GM13976 (cell line): ENCODE measurements around the gene OTUB2.

Experiments used
- DNase-seq: peaks from one replicate; pipeline ENCODE4 v3.0.0; 2012; ENCODE audit warnings: low spot score
- in situ Hi-C: fragments of 300-500 bp; cut with MboI; formaldehyde crosslinking; loops from one replicate; pipeline ENCODE4 v1.12.0; 2022; ENCODE audit warnings: low sequenced_read_pairs, mixed read lengths, inconsistent platforms; ENCODE audit not compliant: unreplicated experiment
- TF ChIP-seq, protein P1 (sequence below): IDR thresholded peaks from 2 replicates; pipeline ENCODE4 v1.5.1; 2012; ENCODE audit warnings: borderline replicate concordance, mild to moderate bottlenecking; ENCODE audit not compliant: insufficient read depth; ENCODE audit errors: extremely low read depth, missing control alignments, control extremely low read depth

OTUB2 gene

DNA sequence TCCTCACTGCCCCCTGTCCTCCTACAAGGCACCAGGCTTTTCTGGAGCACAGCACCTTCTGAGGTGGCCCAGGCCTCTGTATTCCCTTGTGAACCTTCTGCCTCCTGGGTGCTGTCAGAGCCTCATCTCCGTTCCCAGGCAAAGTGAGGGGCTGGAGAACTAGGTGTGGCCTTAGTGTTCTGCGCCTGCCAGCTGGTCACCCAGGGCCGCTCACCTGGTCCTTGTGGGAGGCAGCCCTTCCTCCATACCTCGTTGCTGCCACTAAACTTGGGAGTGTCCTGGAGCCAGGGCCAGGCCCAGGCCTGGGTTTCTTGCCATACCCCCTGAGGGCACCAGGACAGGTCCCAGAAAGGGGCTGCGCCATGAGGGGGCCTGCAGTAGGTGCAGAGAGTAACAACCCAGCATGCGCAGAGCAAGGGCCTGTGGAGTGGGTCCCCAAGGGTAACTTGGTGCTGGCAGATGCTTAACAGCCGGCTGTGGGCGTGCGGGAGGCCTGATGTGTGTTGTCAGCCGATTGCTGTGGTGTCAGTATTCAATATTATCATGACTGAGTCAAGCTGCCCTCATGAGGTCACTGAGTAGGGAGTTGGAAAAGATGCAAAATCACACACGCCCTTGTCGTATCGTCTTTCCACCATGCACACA, 17.1 kb downstream of the OTUB2 start:
- in situ Hi-C loops: no loop called here

DNA sequence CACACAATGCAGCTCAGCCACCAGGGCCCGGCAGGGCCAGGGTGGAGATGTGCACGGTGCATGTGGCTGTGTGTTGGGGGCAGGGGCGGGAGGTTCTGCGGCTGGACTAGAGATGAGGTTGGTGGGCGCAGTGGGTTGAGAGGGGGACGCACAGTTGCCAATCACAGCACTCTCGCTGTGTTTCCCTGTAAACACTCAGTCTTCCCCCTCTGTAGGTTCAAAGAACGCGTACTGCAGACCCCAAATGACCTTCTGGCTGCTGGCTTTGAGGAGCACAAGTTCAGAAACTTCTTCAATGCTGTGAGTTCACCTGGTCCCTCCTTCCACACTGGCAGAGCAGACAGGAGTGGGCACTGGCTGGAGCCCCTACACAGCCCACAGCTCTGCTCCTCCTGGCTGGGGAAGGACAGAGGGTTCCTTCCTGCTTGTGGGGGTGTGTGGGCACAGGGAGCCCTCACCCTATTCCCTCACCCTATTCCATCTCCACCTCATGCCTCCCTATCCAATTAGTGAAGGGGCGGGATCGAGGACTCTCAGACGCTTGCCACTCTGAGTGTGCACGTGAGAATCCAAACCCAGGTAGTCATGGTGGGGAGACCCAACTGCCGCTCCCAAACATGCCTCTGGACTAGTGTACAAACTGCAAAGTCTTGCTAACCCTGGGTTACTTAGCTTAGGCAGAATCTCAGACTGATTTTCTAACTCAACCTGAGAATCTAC, 17.8 kb downstream of the OTUB2 start:
- in situ Hi-C loops: no loop called here
- TF ChIP-seq, protein P1, sequence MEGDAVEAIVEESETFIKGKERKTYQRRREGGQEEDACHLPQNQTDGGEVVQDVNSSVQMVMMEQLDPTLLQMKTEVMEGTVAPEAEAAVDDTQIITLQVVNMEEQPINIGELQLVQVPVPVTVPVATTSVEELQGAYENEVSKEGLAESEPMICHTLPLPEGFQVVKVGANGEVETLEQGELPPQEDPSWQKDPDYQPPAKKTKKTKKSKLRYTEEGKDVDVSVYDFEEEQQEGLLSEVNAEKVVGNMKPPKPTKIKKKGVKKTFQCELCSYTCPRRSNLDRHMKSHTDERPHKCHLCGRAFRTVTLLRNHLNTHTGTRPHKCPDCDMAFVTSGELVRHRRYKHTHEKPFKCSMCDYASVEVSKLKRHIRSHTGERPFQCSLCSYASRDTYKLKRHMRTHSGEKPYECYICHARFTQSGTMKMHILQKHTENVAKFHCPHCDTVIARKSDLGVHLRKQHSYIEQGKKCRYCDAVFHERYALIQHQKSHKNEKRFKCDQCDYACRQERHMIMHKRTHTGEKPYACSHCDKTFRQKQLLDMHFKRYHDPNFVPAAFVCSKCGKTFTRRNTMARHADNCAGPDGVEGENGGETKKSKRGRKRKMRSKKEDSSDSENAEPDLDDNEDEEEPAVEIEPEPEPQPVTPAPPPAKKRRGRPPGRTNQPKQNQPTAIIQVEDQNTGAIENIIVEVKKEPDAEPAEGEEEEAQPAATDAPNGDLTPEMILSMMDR: no peak
- DNase-seq: no peak

More for the DNA sequence above, 17.1 kb downstream of the OTUB2 start:
- TF ChIP-seq, protein P1: no peak
- no peak for DNase-seq

- in situ Hi-C loops: no loop called here
These were observed 18.4 kb downstream of the OTUB2 start for GRCh38 chr14:94044476-94045091.

GRCh38 chr14:94045101-94045500, 19.0 kb downstream of the OTUB2 start:
- TF ChIP-seq, protein P1: no peak
- in situ Hi-C loops: no loop called here
- no peak for DNase-seq

More at GRCh38 chr14:94044476-94045091, 18.4 kb downstream of the OTUB2 start:
- no peak for DNase-seq
- TF ChIP-seq, protein P1: no peak

DNA sequence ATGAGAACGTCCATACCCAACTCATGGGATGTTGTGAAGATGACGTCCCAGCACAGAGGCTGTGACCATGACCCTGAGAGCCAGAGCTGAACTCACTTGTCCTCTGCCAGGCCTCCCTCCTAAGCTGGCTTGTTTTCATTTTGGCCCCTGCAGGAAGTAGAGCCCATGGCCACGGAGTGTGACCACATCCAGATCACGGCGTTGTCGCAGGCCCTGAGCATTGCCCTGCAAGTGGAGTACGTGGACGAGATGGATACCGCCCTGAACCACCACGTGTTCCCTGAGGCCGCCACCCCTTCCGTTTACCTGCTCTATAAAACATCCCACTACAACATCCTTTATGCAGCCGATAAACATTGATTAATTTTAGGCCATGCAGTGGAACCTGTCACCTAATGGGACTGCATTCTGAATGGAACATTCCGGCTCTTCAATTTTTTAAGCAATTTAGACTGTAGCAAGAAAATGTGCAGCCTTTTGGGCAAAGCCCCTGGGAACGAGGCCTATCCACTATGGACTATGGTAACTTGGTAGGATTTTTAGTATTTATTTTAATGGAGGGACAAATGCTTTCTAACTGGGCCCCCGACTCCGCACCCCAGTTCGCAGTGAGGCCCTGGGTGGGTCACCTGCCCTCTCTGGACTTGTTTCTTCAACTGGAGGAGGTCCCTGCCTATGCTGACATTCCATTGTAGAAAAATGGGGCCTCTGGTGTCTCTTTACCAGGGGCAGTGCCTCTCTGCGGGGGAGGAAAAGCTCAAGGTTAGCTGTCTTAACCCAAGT, 19.6 kb downstream of the OTUB2 start:
- TF ChIP-seq, protein P1: no peak
- DNase-seq: no peak
- in situ Hi-C loops: no loop called here

GRCh38 chr14:94046696-94047250, 20.6 kb downstream of the OTUB2 start:
- TF ChIP-seq, protein P1: no peak
- in situ Hi-C loops: no loop called here
- DNase-seq: no peak
